MM.1S (cell line): ENCODE results near the gene EGLN2.

Experiments used
- DNase-seq: peaks from one replicate; pipeline ENCODE4 v3.0.0-alpha.2; 2015
- H2AFZ ChIP-seq: fragments of 300-600 bp; sonication (generic); 2 replicates; pipeline ENCODE4 v1.6.0; 2016; ENCODE audit warnings: antibody characterized with exemption, low read length
- H3F3A ChIP-seq: fragments of 300-600 bp; sonication (generic); 2 replicates; pipeline ENCODE4 v1.6.1; 2016; ENCODE audit warnings: mild to moderate bottlenecking, antibody characterized with exemption, low read length, moderate library complexity, mixed read lengths; ENCODE audit not compliant: insufficient read depth
- H3K27ac ChIP-seq: fragments of 300-600 bp; sonication (generic); 2 replicates; pipeline ENCODE4 v1.5.1; 2016; ENCODE audit warnings: mild to moderate bottlenecking, low read length
- H3K27me3 ChIP-seq: fragments of 300-600 bp; sonication (generic); replicated peaks from 2 replicates; pipeline ENCODE4 v1.6.0; 2016; ENCODE audit warnings: low read length; ENCODE audit not compliant: insufficient read depth
- H3K36me3 ChIP-seq: fragments of 300-600 bp; sonication (generic); replicated peaks from 2 replicates; pipeline ENCODE4 v1.6.1; 2016; ENCODE audit warnings: mild to moderate bottlenecking, low read length, mixed read lengths; ENCODE audit not compliant: insufficient read depth
- H3K4me1 ChIP-seq: fragments of 300-600 bp; sonication (generic); 2 replicates; pipeline ENCODE4 v1.6.1; 2016; ENCODE audit warnings: low read length, mixed read lengths
- H3K4me2 ChIP-seq: fragments of 300-600 bp; sonication (generic); 2 replicates; pipeline ENCODE4 v1.6.0; 2016; ENCODE audit warnings: low read depth, low read length
- H3K4me3 ChIP-seq: fragments of 300-600 bp; sonication (generic); 2 replicates; pipeline ENCODE4 v1.5.1; 2016; ENCODE audit warnings: low read length, mixed read lengths
- H3K79me2 ChIP-seq: fragments of 300-600 bp; sonication (generic); 2 replicates; pipeline ENCODE4 v1.6.1; 2016; ENCODE audit warnings: mixed run types, low read length, mixed read lengths
- H3K9ac ChIP-seq: fragments of 300-600 bp; sonication (generic); 2 replicates; pipeline ENCODE4 v1.6.1; 2016; ENCODE audit warnings: low read length, mixed read lengths
- H3K9me2 ChIP-seq: fragments of 300-600 bp; sonication (generic); replicated peaks from 2 replicates; pipeline ENCODE4 v1.6.1; 2016; ENCODE audit warnings: mild to moderate bottlenecking, low read length, mixed read lengths; ENCODE audit not compliant: insufficient read depth
- H3K9me3 ChIP-seq: fragments of 300-600 bp; sonication (generic); replicated peaks from 2 replicates; pipeline ENCODE4 v1.6.1; 2016; ENCODE audit warnings: mild to moderate bottlenecking, low read length, mixed read lengths; ENCODE audit not compliant: insufficient read depth
- H4K20me1 ChIP-seq: fragments of 300-600 bp; sonication (generic); 2 replicates; pipeline ENCODE4 v1.6.1; 2016; ENCODE audit warnings: mild to moderate bottlenecking, low read length, moderate library complexity, mixed read lengths; ENCODE audit not compliant: insufficient read depth
- EZH2 ChIP-seq: fragments of 300-600 bp; sonication (generic); optimal IDR thresholded peaks from 2 replicates; pipeline ENCODE3; 2017; ENCODE audit warnings: low read depth, mild to moderate bottlenecking, antibody characterized with exemption, low read length, mixed read lengths
- EZH2phosphoT487 ChIP-seq: fragments of 300-600 bp; sonication (generic); IDR thresholded peaks from 2 replicates; pipeline ENCODE4 v1.6.1; 2018; ENCODE audit warnings: antibody characterized with exemption, low read length
- TF ChIP-seq, protein P1 (sequence below): fragments of 300-600 bp; sonication (generic); IDR thresholded peaks from 2 replicates; pipeline ENCODE4 v1.5.1; 2016; ENCODE audit warnings: antibody characterized with exemption, low read length, mixed read lengths

The EGLN2 gene

GRCh38 chr19:40785526-40785925 is 13.5 kb upstream of the EGLN2 start:
- TF ChIP-seq, protein P1, sequence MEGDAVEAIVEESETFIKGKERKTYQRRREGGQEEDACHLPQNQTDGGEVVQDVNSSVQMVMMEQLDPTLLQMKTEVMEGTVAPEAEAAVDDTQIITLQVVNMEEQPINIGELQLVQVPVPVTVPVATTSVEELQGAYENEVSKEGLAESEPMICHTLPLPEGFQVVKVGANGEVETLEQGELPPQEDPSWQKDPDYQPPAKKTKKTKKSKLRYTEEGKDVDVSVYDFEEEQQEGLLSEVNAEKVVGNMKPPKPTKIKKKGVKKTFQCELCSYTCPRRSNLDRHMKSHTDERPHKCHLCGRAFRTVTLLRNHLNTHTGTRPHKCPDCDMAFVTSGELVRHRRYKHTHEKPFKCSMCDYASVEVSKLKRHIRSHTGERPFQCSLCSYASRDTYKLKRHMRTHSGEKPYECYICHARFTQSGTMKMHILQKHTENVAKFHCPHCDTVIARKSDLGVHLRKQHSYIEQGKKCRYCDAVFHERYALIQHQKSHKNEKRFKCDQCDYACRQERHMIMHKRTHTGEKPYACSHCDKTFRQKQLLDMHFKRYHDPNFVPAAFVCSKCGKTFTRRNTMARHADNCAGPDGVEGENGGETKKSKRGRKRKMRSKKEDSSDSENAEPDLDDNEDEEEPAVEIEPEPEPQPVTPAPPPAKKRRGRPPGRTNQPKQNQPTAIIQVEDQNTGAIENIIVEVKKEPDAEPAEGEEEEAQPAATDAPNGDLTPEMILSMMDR, result no peak
- TF ChIP-seq EZH2, result no peak
- no peak for TF ChIP-seq EZH2phosphoT487
- Histone ChIP-seq H3K27ac (no peak overlapping the region), H3K36me3 (no peaks in the 10 kb centered on the region), H3K79me2 (no peaks in the 10 kb centered on the region), H2AFZ (no peak overlapping the region), H3K27me3 (no peaks in the 10 kb centered on the region), H4K20me1 (no peaks in the 10 kb centered on the region), H3K4me1 (no peaks in the 10 kb centered on the region), H3F3A (no peaks in the 10 kb centered on the region; the same call in 1 of the 2 replicates), H3K4me3 (no peak overlapping the region), H3K4me2 (no peak overlapping the region), H3K9me2 (no peaks in the 10 kb centered on the region), H3K9me3 (no peaks in the 10 kb centered on the region), H3K9ac (no peak overlapping the region)
- no peak for DNase-seq

- Histone ChIP-seq H3F3A (no peaks in the 10 kb centered on the region; the same call in 1 of the 2 replicates), H3K27me3 (no peaks in the 10 kb centered on the region), H2AFZ (no peak overlapping the region), H3K9me2 (no peaks in the 10 kb centered on the region), H3K36me3 (no peaks in the 10 kb centered on the region), H3K4me2 (no peak overlapping the region), H3K9me3 (no peaks in the 10 kb centered on the region), H3K9ac (no peak overlapping the region), H4K20me1 (no peaks in the 10 kb centered on the region), H3K4me1 (no peaks in the 10 kb centered on the region), H3K79me2 (no peaks in the 10 kb centered on the region), H3K4me3 (no peak overlapping the region), H3K27ac (no peak overlapping the region)
- TF ChIP-seq, protein P1, result no peak
- TF ChIP-seq EZH2 (no peak), EZH2phosphoT487 (no peak)
- no peak for DNase-seq
These were observed 12.6 kb upstream of the EGLN2 start for GRCh38 chr19:40786060-40787037.

DNA sequence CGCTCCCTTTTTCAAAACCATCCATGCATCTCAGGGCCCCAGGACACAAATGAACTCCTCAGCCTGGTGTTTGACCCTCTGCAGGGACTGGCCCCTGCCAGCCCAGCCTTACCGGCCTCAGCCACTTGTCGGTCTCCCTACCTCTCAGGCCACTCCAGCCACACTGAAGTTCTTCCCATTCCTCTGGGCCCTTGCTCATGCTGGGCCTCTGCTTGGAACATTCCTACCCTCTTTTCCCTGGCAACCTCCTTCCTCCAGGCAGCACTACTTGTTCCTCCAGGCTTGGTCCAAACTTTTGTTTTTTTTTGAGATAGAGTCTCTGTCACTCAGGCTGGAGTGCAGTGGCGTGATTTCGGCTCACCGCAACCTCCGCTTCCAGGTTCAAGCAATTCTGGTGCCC is 7.6 kb upstream of the EGLN2 start:
- Histone ChIP-seq H3F3A (no peaks in the 10 kb centered on the region), H3K27ac (no peak overlapping the region), H3K9me3 (no peaks in the 10 kb centered on the region), H3K9me2 (no peaks in the 10 kb centered on the region), H3K4me2 (no peak overlapping the region), H4K20me1 (no peaks in the 10 kb centered on the region), H3K79me2 (no peaks in the 10 kb centered on the region), H3K9ac (no peak overlapping the region), H3K4me3 (no peak overlapping the region), H3K27me3 (no peaks in the 10 kb centered on the region), H3K4me1 (no peaks in the 10 kb centered on the region), H3K36me3 (no peaks in the 10 kb centered on the region), H2AFZ (no peak overlapping the region)
- TF ChIP-seq EZH2phosphoT487 (no peak), EZH2 (no peak)
- TF ChIP-seq, protein P1, result no peak
- DNase-seq, result no peak
